ENCODE measurements around the gene OTUD1. TPM values are rescaled to one million over a fixed set of nuclear protein-coding genes. Genes with fewer than 3 reads are reported as not detected.

Gene OTUD1
- total and polyA plus RNA-seq, 9 donors: 13.3 to 23.9 (median 17.9) TPM

GRCh38 chr10:23461557-23461956 lies 22.7 kb downstream of the OTUD1 start:
- Histone ChIP-seq H3K4me3 (no peak overlapping the region), H3K4me1 (ENCODE audit: insufficient read depth) (no peaks in the 10 kb centered on the region), H3K27me3 (no peaks in the 10 kb centered on the region), H3K36me3 (no peaks in the 10 kb centered on the region), H3K27ac (no peak overlapping the region), H3K9me3 (no peaks in the 10 kb centered on the region)
- intact Hi-C loops (cut with DNase I): no loop called here
- TF ChIP-seq POLR2A (IDR thresholded peaks at IDR 0.05) (no peak), EP300 (IDR thresholded peaks at IDR 0.05) (no peak), CTCF (IDR thresholded peaks at IDR 0.05) (no peak)
- 69 to 79% (median 70%) methylated on average over 2 of the region's 2 CpGs for WGBS, 3 donors
- no peak for DNase-seq

GRCh38 chr10:23467012-23467411 lies 28.1 kb downstream of the OTUD1 start:
- Histone ChIP-seq H3K36me3 (no peaks in the 10 kb centered on the region), H3K4me1 (ENCODE audit: insufficient read depth) (no peaks in the 10 kb centered on the region), H3K27ac (no peak overlapping the region), H3K27me3 (no peaks in the 10 kb centered on the region), H3K4me3 (no peak overlapping the region), H3K9me3 (no peaks in the 10 kb centered on the region)
- DNase-seq: no peak
- WGBS, 3 donors: 85 to 92% (median 89%) methylated on average over 4 of the region's 4 CpGs
- TF ChIP-seq CTCF (IDR thresholded peaks at IDR 0.05) (no peak), POLR2A (IDR thresholded peaks at IDR 0.05) (no peak), EP300 (IDR thresholded peaks at IDR 0.05) (no peak)
- intact Hi-C loops (cut with DNase I): no loop called here

GRCh38 chr10:23467548-23467947 lies 28.7 kb downstream of the OTUD1 start:
- H3K4me1 ChIP-seq (ENCODE audit: insufficient read depth): no peaks in the 10 kb centered on the region
- no peaks in the 10 kb centered on the region for H3K9me3 ChIP-seq
- whole genome bisulfite sequencing, 3 donors: 75 to 82% (median 81%) methylated on average over 3 of the region's 3 CpGs
- H3K27ac ChIP-seq: no peak overlapping the region
- H3K27me3 ChIP-seq: no peaks in the 10 kb centered on the region
- no peak for DNase-seq
- intact Hi-C loops (cut with DNase I): no loop called here
- TF ChIP-seq EP300 (IDR thresholded peaks at IDR 0.05) (no peak), CTCF (IDR thresholded peaks at IDR 0.05) (no peak), POLR2A (IDR thresholded peaks at IDR 0.05) (no peak)
- H3K36me3 ChIP-seq: no peaks in the 10 kb centered on the region
- no peak overlapping the region for H3K4me3 ChIP-seq

GRCh38 chr10:23469596-23470237 lies 30.8 kb downstream of the OTUD1 start:
- Histone ChIP-seq H3K36me3 (no peaks in the 10 kb centered on the region), H3K27me3 (no peaks in the 10 kb centered on the region), H3K27ac (no peak overlapping the region), H3K4me3 (no peak overlapping the region), H3K4me1 (ENCODE audit: insufficient read depth) (no peaks in the 10 kb centered on the region), H3K9me3 (no peaks in the 10 kb centered on the region)
- TF ChIP-seq EP300 (IDR thresholded peaks at IDR 0.05) (no peak), CTCF (IDR thresholded peaks at IDR 0.05) (no peak), POLR2A (IDR thresholded peaks at IDR 0.05) (no peak)
- DNase-seq: no peak
- WGBS, 3 donors: 40 to 49% (median 44%) methylated on average over 1 of the region's 1 CpG
- intact Hi-C loops (cut with DNase I): no loop called here
